AG04449 (cell line): ENCODE results near the gene TCAF1.

Experiments used
- CTCF ChIA-PET: fragments of 350-600 bp; formaldehyde crosslinking; extraction: SDS; loops from one replicate; lab custom pipeline; 2021; ENCODE audit warnings: antibody characterized with exemption; lab: Yijun Ruan, JAX
- POLR2A ChIA-PET: fragments of 400-600, 350-600 bp; formaldehyde crosslinking; extraction: SDS; loops from one replicate; lab custom pipeline; 2020; ENCODE audit warnings: antibody characterized with exemption, inconsistent platforms; lab: Yijun Ruan, JAX
- DNase-seq: peaks from one replicate; pipeline ENCODE4 v3.0.0-alpha.2; 2010; ENCODE audit warnings: low read depth, low spot score
- H3K4me3 ChIP-seq: 2 replicates; pipeline ENCODE4 v1.5.1; 2011; ENCODE audit warnings: low read depth, mild to moderate bottlenecking, control low read depth, low read length
- CTCF ChIP-seq: IDR thresholded peaks from one replicate; pipeline ENCODE4 v1.5.1; 2011; ENCODE audit warnings: mild to moderate bottlenecking, moderate library complexity, low read length, control low read depth, inconsistent platforms; ENCODE audit not compliant: insufficient read depth; ENCODE audit errors: missing control alignments

The TCAF1 gene

GRCh38 chr7:143936087-143937009 is 34.4 kb upstream of the TCAF1 start:
- H3K4me3 ChIP-seq = no peak overlapping the region
- POLR2A ChIA-PET = interaction anchor here (2.0 kb wide), 1 partner anchor 35 kb away, joined by 13 read pairs; the partner anchor contains the start of gene TCAF1
- peak; percentile 83 for DNase-seq
- TF ChIP-seq CTCF = no peak
- CTCF ChIA-PET = interaction anchor here (1.0 kb wide), 1 partner anchor 35 kb away, joined by 5 read pairs; no protein-coding TSS in a partner anchor

- ChIA-PET POLR2A (interaction anchor here (1.4 to 2.0 kb wide), 2 partner anchors 33 to 50 kb away, joined by 4 to 13 read pairs; partner anchors contain the start of gene TCAF1), CTCF (interaction anchor here (1.3 kb wide), 1 partner anchor 50 kb away, joined by 3 read pairs; no protein-coding TSS in a partner anchor)
- TF ChIP-seq CTCF = no peak
- no peak within 1 kb of the TSS for H3K4me3 ChIP-seq
- DNase-seq = peak; percentile 78
Observed at GRCh38 chr7:143934526-143935325, 32.8 kb upstream of the TCAF1 start, which contains the start of gene OR2F2. TSS of gene OR2F2 (plus strand) at chr7:143935233. CDS start at chr7:143935233, 0 bp downstream.

GRCh38 chr7:143931739-143932138 is 29.8 kb upstream of the TCAF1 start:
- TF ChIP-seq CTCF = no peak
- DNase-seq = no peak
- ChIA-PET POLR2A (no interaction called here), CTCF (no interaction called here)
- no peak overlapping the region for H3K4me3 ChIP-seq

- no peak for TF ChIP-seq CTCF
- DNase-seq = no peak
- CTCF ChIA-PET = no interaction called here
- POLR2A ChIA-PET = no interaction called here
- H3K4me3 ChIP-seq = no peak overlapping the region
Observed at GRCh38 chr7:143929224-143929920, 27.4 kb upstream of the TCAF1 start.

GRCh38 chr7:143924851-143925250 is 22.9 kb upstream of the TCAF1 start:
- CTCF ChIA-PET = interaction anchor here (1.2 kb wide), 1 partner anchor 23 kb away, joined by 4 read pairs; the partner anchor contains the start of gene TCAF1
- no peak overlapping the region for H3K4me3 ChIP-seq
- TF ChIP-seq CTCF = no peak
- POLR2A ChIA-PET = no interaction called here
- DNase-seq = no peak
